ENCODE measurements around the gene OR2B6. TPM values are rescaled to one million over a fixed set of nuclear protein-coding genes. Genes with fewer than 3 reads are reported as not detected.

The OR2B6 gene
- total RNA-seq, 1 donor from 2014 or later, result not detected

DNA sequence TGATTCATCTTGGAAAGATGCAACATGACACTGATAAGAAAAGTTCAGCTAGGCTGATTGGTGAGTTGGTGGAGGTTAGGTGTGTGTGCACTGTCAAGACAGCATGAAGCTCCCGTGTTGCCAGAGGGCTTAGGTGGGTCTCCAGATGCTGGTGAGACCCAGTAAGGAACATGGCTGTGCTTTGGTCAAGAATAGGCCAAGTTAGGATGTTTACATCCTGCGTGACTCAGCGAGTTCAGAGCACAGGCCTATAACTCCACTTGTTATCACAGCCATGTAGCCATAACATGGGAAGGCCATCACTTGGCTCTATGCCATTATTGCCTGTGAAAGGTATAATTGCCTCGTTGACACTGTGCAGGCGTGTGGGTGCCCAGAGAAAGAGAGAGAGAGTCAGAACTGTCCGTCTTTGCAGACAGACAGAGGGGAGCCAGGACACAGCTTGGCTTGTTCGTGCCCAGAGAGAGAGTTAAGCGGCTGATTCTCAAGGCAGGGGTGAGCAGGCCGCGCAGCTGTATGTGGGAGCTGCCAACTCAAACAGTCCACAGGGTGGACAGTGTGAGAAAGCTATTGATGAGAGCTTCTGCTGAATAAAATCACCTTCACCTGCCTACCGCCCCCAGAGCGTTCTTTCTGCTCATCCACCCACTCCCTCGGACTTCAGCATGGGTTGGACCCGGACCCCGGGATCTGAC is 43.5 kb downstream of the OR2B6 start:
- no peak overlapping the region for H3K27ac ChIP-seq (ENCODE audit: low read depth, low read length)
- H3K79me2 ChIP-seq (ENCODE audit: insufficient read depth, low read length), result no peaks in the 10 kb centered on the region
- no peaks in the 10 kb centered on the region for H4K20me1 ChIP-seq (ENCODE audit: insufficient read depth, low read length)
- Mint-ChIP-seq H3K36me3 (ENCODE audit: low read depth, unreplicated experiment) (no peaks in the 10 kb centered on the region), H3K4me3 (ENCODE audit: unreplicated experiment) (no peak overlapping the region), H3K27ac (ENCODE audit: unreplicated experiment) (no peak overlapping the region), H3K9me3 (ENCODE audit: unreplicated experiment) (no peaks in the 10 kb centered on the region), H3K27me3 (ENCODE audit: low read depth, unreplicated experiment) (no peaks in the 10 kb centered on the region), H3K4me1 (ENCODE audit: low read depth, unreplicated experiment) (no peaks in the 10 kb centered on the region)
- H3K4me2 ChIP-seq (ENCODE audit: low read length), result no peak overlapping the region
- no peaks in the 10 kb centered on the region for H3K4me1 ChIP-seq (ENCODE audit: insufficient read depth, low read length)
- TF ChIP-seq EZH2 (IDR thresholded peaks at IDR 0.05; ENCODE audit: insufficient read depth, low read length), result no peak
- TF ChIP-seq, protein P1, sequence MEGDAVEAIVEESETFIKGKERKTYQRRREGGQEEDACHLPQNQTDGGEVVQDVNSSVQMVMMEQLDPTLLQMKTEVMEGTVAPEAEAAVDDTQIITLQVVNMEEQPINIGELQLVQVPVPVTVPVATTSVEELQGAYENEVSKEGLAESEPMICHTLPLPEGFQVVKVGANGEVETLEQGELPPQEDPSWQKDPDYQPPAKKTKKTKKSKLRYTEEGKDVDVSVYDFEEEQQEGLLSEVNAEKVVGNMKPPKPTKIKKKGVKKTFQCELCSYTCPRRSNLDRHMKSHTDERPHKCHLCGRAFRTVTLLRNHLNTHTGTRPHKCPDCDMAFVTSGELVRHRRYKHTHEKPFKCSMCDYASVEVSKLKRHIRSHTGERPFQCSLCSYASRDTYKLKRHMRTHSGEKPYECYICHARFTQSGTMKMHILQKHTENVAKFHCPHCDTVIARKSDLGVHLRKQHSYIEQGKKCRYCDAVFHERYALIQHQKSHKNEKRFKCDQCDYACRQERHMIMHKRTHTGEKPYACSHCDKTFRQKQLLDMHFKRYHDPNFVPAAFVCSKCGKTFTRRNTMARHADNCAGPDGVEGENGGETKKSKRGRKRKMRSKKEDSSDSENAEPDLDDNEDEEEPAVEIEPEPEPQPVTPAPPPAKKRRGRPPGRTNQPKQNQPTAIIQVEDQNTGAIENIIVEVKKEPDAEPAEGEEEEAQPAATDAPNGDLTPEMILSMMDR (IDR thresholded peaks at IDR 0.05; ENCODE audit: insufficient read depth, low read depth, low read length), result no peak
- no peaks in the 10 kb centered on the region for H3K9me3 ChIP-seq (ENCODE audit: insufficient read depth, low read depth, low read length)
- no peak overlapping the region for H2AFZ ChIP-seq (ENCODE audit: low read depth, low read length)
- no peak overlapping the region for H3K4me3 ChIP-seq (ENCODE audit: insufficient read depth, low read depth, low read length)
- DNase-seq (ENCODE audit: low read depth) (no peak), FAIRE-seq (no peak)
- H3K9ac ChIP-seq (ENCODE audit: low read length), result no peak overlapping the region
- H3K27me3 ChIP-seq (ENCODE audit: insufficient read depth, low read length), result no peaks in the 10 kb centered on the region
- H3K36me3 ChIP-seq (ENCODE audit: insufficient read depth, low read length), result no peaks in the 10 kb centered on the region

DNA sequence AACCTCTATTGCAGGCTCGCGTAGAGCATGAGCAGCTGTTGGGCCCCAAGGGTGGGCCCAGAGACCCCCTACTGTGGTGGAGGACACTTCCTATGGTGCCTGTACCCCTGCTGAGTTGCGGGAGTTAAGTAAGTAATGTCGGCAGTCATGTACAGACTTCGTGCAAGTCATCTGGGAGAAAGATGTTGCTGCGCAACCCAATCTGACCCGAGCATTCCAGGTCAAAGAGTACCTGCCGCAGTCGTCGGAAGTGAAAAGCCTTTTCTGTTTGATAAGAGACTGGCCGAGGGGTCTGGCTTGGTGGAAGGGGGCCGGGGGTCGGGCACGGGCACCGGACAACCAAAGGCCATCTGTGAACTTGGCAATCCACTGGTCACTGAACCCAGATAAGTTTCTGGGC is 44.3 kb downstream of the OR2B6 start:
- Mint-ChIP-seq H3K4me1 (ENCODE audit: low read depth, unreplicated experiment) (peaks cover 2% of the 10 kb centered on the region), H3K4me3 (ENCODE audit: unreplicated experiment) (no peak overlapping the region), H3K36me3 (ENCODE audit: low read depth, unreplicated experiment) (no peaks in the 10 kb centered on the region), H3K27me3 (ENCODE audit: low read depth, unreplicated experiment) (no peaks in the 10 kb centered on the region), H3K27ac (ENCODE audit: unreplicated experiment) (no peak overlapping the region), H3K9me3 (ENCODE audit: unreplicated experiment) (no peaks in the 10 kb centered on the region)
- Histone ChIP-seq H4K20me1 (ENCODE audit: insufficient read depth, low read length) (no peaks in the 10 kb centered on the region), H3K4me2 (ENCODE audit: low read length) (no peak overlapping the region), H3K4me1 (ENCODE audit: insufficient read depth, low read length) (no peaks in the 10 kb centered on the region), H3K27me3 (ENCODE audit: insufficient read depth, low read length) (no peaks in the 10 kb centered on the region), H3K36me3 (ENCODE audit: insufficient read depth, low read length) (no peaks in the 10 kb centered on the region), H3K4me3 (ENCODE audit: insufficient read depth, low read depth, low read length) (no peak overlapping the region), H3K79me2 (ENCODE audit: insufficient read depth, low read length) (no peaks in the 10 kb centered on the region), H3K9ac (ENCODE audit: low read length) (no peak overlapping the region), H2AFZ (ENCODE audit: low read depth, low read length) (no peak overlapping the region), H3K27ac (ENCODE audit: low read depth, low read length) (no peak overlapping the region), H3K9me3 (ENCODE audit: insufficient read depth, low read depth, low read length) (no peaks in the 10 kb centered on the region)
- DNase-seq (ENCODE audit: low read depth) (no peak), FAIRE-seq (no peak)
- no peak for TF ChIP-seq EZH2 (IDR thresholded peaks at IDR 0.05; ENCODE audit: insufficient read depth, low read length)
- TF ChIP-seq, protein P1 (IDR thresholded peaks at IDR 0.05; ENCODE audit: insufficient read depth, low read depth, low read length), result no peak

DNA sequence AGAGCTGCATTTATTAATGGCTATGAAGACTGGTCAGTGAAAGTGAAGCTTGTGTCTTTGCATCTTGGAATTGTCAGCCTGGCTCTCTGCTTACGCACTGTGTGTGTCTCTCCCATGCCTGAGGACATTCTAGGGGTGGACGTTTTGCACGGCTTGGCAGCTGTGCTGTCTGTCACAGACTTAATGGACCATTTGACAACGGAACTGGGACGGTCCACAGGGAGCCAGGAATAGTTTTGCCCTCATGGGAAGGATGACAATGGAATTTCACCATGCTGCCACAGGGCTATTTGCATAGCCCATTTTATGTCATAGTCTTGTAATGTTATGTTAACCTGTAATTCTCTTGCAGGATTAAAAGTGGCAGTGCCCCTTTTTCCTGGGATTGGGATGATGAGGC is 44.7 kb downstream of the OR2B6 start:
- H3K27me3 Mint-ChIP-seq (ENCODE audit: low read depth, unreplicated experiment), result no peaks in the 10 kb centered on the region
- no peak for DNase-seq (ENCODE audit: low read depth)

More for the DNA sequence above, 44.7 kb downstream of the OR2B6 start:
- H4K20me1 ChIP-seq (ENCODE audit: insufficient read depth, low read length), result no peaks in the 10 kb centered on the region
- H3K79me2 ChIP-seq (ENCODE audit: insufficient read depth, low read length), result no peaks in the 10 kb centered on the region
- H3K36me3 ChIP-seq (ENCODE audit: insufficient read depth, low read length), result no peaks in the 10 kb centered on the region
- H3K4me2 ChIP-seq (ENCODE audit: low read length), result no peak overlapping the region
- peaks cover 2% of the 10 kb centered on the region for H3K4me1 Mint-ChIP-seq (ENCODE audit: low read depth, unreplicated experiment)
- H3K27ac Mint-ChIP-seq (ENCODE audit: unreplicated experiment), result no peak overlapping the region
- H3K27me3 ChIP-seq (ENCODE audit: insufficient read depth, low read length), result no peaks in the 10 kb centered on the region
- no peaks in the 10 kb centered on the region for H3K36me3 Mint-ChIP-seq (ENCODE audit: low read depth, unreplicated experiment)
- H2AFZ ChIP-seq (ENCODE audit: low read depth, low read length), result no peak overlapping the region
- no peak overlapping the region for H3K27ac ChIP-seq (ENCODE audit: low read depth, low read length)
- H3K9me3 Mint-ChIP-seq (ENCODE audit: unreplicated experiment), result no peaks in the 10 kb centered on the region
- no peak overlapping the region for H3K4me3 ChIP-seq (ENCODE audit: insufficient read depth, low read depth, low read length)
- TF ChIP-seq, protein P1 (IDR thresholded peaks at IDR 0.05; ENCODE audit: insufficient read depth, low read depth, low read length), result no peak
- TF ChIP-seq EZH2 (IDR thresholded peaks at IDR 0.05; ENCODE audit: insufficient read depth, low read length), result no peak
- no peaks in the 10 kb centered on the region for H3K9me3 ChIP-seq (ENCODE audit: insufficient read depth, low read depth, low read length)
- no peak overlapping the region for H3K9ac ChIP-seq (ENCODE audit: low read length)
- H3K4me1 ChIP-seq (ENCODE audit: insufficient read depth, low read length), result no peaks in the 10 kb centered on the region
- no peak overlapping the region for H3K4me3 Mint-ChIP-seq (ENCODE audit: unreplicated experiment)
- no peak for FAIRE-seq
